SU-DHL-6 (cell line): ENCODE results near the gene OPN3.
"Not testable (repeated sequence)": the region's sequence is repeated elsewhere in the genome, so short reads cannot be mapped to it uniquely, and the experiment has no call there.

Experiments used
- H2AFZ ChIP-seq: fragments of 200-600 bp; sonication (generic); 2 replicates; pipeline ENCODE4 v1.6.1; 2014; ENCODE audit warnings: low read depth, mild to moderate bottlenecking, moderate library complexity, mixed read lengths, antibody characterized with exemption, low read length; ENCODE audit not compliant: severe bottlenecking
- H3F3A ChIP-seq: fragments of 200-600 bp; shearing (Covaris generic); 2 replicates; pipeline ENCODE4 v1.6.0; 2016; ENCODE audit warnings: antibody characterized with exemption, mild to moderate bottlenecking; ENCODE audit not compliant: insufficient read depth
- H3K27ac ChIP-seq: fragments of 200-600 bp; sonication (generic); 2 replicates; pipeline ENCODE4 v1.5.1; 2016; ENCODE audit warnings: low read depth, mild to moderate bottlenecking, low read length, moderate library complexity, mixed read lengths
- H3K27me3 ChIP-seq: fragments of 200-600 bp; sonication (generic), shearing (Covaris generic); 2 replicates; pipeline ENCODE4 v1.6.0; 2014; ENCODE audit warnings: mild to moderate bottlenecking, low read length
- H3K36me3 ChIP-seq: fragments of 200-600 bp; sonication (generic); 2 replicates; pipeline ENCODE4 v1.6.1; 2014; ENCODE audit warnings: mild to moderate bottlenecking, low read length, mixed read lengths
- H3K4me2 ChIP-seq: fragments of 300-600, 200-600 bp; shearing (Covaris generic), sonication (generic); 2 replicates; pipeline ENCODE4 v1.6.0; 2014; ENCODE audit warnings: low read length, low read depth, mild to moderate bottlenecking; ENCODE audit not compliant: poor library complexity, severe bottlenecking
- H3K4me3 ChIP-seq: fragments of 200-600 bp; sonication (generic); 2 replicates; pipeline ENCODE4 v1.5.1; 2014; ENCODE audit warnings: antibody characterized with exemption, low read length, mild to moderate bottlenecking, mixed read lengths; ENCODE audit not compliant: insufficient read depth, poor library complexity, severe bottlenecking
- H3K79me2 ChIP-seq: fragments of 200-600 bp; sonication (generic); 2 replicates; pipeline ENCODE4 v1.6.1; 2014; ENCODE audit warnings: mild to moderate bottlenecking, low read length, moderate library complexity; ENCODE audit not compliant: insufficient read depth
- H3K9ac ChIP-seq: fragments of 200-600 bp; sonication (generic); 2 replicates; pipeline ENCODE4 v1.7.0; 2014; ENCODE audit warnings: mild to moderate bottlenecking, low read length
- H3K9me2 ChIP-seq: fragments of 200-600 bp; sonication (generic); replicated peaks from 2 replicates; pipeline ENCODE4 v1.6.1; 2014; ENCODE audit warnings: low read length; ENCODE audit not compliant: insufficient read depth
- H3K9me3 ChIP-seq: fragments of 200-600 bp; sonication (generic); 2 replicates; pipeline ENCODE4 v1.6.1; 2014; ENCODE audit warnings: low read length, mixed read lengths; ENCODE audit not compliant: insufficient read depth
- H4K20me1 ChIP-seq: fragments of 200-600 bp; sonication (generic); 2 replicates; pipeline ENCODE4 v1.6.1; 2014; ENCODE audit warnings: low read depth, mild to moderate bottlenecking, antibody characterized with exemption, low read length, moderate library complexity, mixed read lengths
- CTCF ChIP-seq: fragments of 200-600 bp; sonication (generic); IDR thresholded peaks from one replicate; pipeline ENCODE4 v1.5.1; 2017; ENCODE audit warnings: antibody characterized with exemption, mild to moderate bottlenecking, low read length, moderate library complexity; ENCODE audit not compliant: insufficient read depth, poor library complexity, severe bottlenecking
- EZH2phosphoT487 ChIP-seq: fragments of 200-600 bp; sonication (generic), shearing (Covaris generic); conservative IDR thresholded peaks from 2 replicates; pipeline ENCODE4 v1.6.1; 2018; ENCODE audit warnings: mild to moderate bottlenecking, antibody characterized with exemption, low read length, moderate library complexity, mixed read lengths

Gene OPN3

GRCh38 chr1:241672301-241672700 is 32.1 kb upstream of the OPN3 start:
- H3K4me3 ChIP-seq, result no peak overlapping the region
- TF ChIP-seq CTCF (no peak), EZH2phosphoT487 (no peak)
- no peaks in the 10 kb centered on the region for H3F3A ChIP-seq
- no peaks in the 10 kb centered on the region for H3K27me3 ChIP-seq
- no peaks in the 10 kb centered on the region for H3K9me2 ChIP-seq
- no peaks in the 10 kb centered on the region for H3K79me2 ChIP-seq
- no peak overlapping the region for H3K9ac ChIP-seq
- H3K27ac ChIP-seq, result no peak overlapping the region
- H3K36me3 ChIP-seq, result no peaks in the 10 kb centered on the region
- no peaks in the 10 kb centered on the region for H3K9me3 ChIP-seq
- no peak overlapping the region for H2AFZ ChIP-seq
- no peaks in the 10 kb centered on the region for H4K20me1 ChIP-seq
- H3K4me2 ChIP-seq, result no peak overlapping the region

- Histone ChIP-seq H3K4me2 (no peak overlapping the region), H3K4me3 (no peak overlapping the region), H2AFZ (no peak overlapping the region), H3K36me3 (no peaks in the 10 kb centered on the region), H3F3A (no peaks in the 10 kb centered on the region), H4K20me1 (no peaks in the 10 kb centered on the region), H3K9me2 (no peaks in the 10 kb centered on the region), H3K9ac (no peak overlapping the region), H3K79me2 (no peaks in the 10 kb centered on the region), H3K27me3 (no peaks in the 10 kb centered on the region), H3K9me3 (no peaks in the 10 kb centered on the region), H3K27ac (no peak overlapping the region)
- no peak for TF ChIP-seq EZH2phosphoT487
Observed at GRCh38 chr1:241666419-241666818, 26.2 kb upstream of the OPN3 start.

GRCh38 chr1:241660424-241660972 is 20.3 kb upstream of the OPN3 start:
- Histone ChIP-seq H2AFZ (no peak overlapping the region), H3F3A (no peaks in the 10 kb centered on the region), H3K9ac (no peak overlapping the region), H3K4me3 (no peak overlapping the region), H3K36me3 (no peaks in the 10 kb centered on the region), H4K20me1 (no peaks in the 10 kb centered on the region), H3K27me3 (no peaks in the 10 kb centered on the region), H3K4me2 (no peak overlapping the region), H3K9me3 (no peaks in the 10 kb centered on the region), H3K27ac (no peak overlapping the region), H3K9me2 (no peaks in the 10 kb centered on the region), H3K79me2 (no peaks in the 10 kb centered on the region)
- TF ChIP-seq EZH2phosphoT487 (no peak), CTCF (no peak)

GRCh38 chr1:241659016-241659415 is 18.8 kb upstream of the OPN3 start:
- not testable (repeated sequence) for H3K79me2 ChIP-seq

More at GRCh38 chr1:241659016-241659415, 18.8 kb upstream of the OPN3 start:
- not testable (repeated sequence) for H3K27me3 ChIP-seq, H3K9me3 ChIP-seq, H3K9ac ChIP-seq, H3F3A ChIP-seq, H3K9me2 ChIP-seq, H3K4me2 ChIP-seq, H4K20me1 ChIP-seq, H2AFZ ChIP-seq, H3K27ac ChIP-seq, H3K36me3 ChIP-seq, H3K4me3 ChIP-seq
